OCI-LY1 (cell line): Measurements from ENCODE around the gene SHMT2.

Source experiments
- H2AFZ ChIP-seq: fragments of 200-600 bp; sonication (generic), shearing (Covaris generic); 2 replicates; pipeline ENCODE4 v1.6.0; 2014; ENCODE audit warnings: antibody characterized with exemption, mild to moderate bottlenecking, low read length
- H3F3A ChIP-seq: fragments of 200-600 bp; sonication (generic), shearing (Covaris generic); 2 replicates; pipeline ENCODE4 v1.6.0; 2014; ENCODE audit warnings: mild to moderate bottlenecking, antibody characterized with exemption, low read length, moderate library complexity; ENCODE audit not compliant: insufficient read depth
- H3K27ac ChIP-seq: fragments of 200-600 bp; sonication (generic); 2 replicates; pipeline ENCODE4 v1.5.1; 2014; ENCODE audit warnings: low read length, mixed run types, mild to moderate bottlenecking, low read depth; ENCODE audit not compliant: poor library complexity, severe bottlenecking
- H3K27me3 ChIP-seq: fragments of 200-600 bp; sonication (generic); 2 replicates; pipeline ENCODE4 v1.6.0; 2014; ENCODE audit warnings: antibody characterized with exemption, mild to moderate bottlenecking, low read length, moderate library complexity; ENCODE audit not compliant: insufficient read depth
- H3K36me3 ChIP-seq: fragments of 200-600 bp; sonication (generic); 2 replicates; pipeline ENCODE4 v1.6.1; 2014; ENCODE audit warnings: mild to moderate bottlenecking, antibody characterized with exemption, low read length, moderate library complexity, mixed read lengths; ENCODE audit not compliant: insufficient read depth
- H3K4me1 ChIP-seq: fragments of 200-600 bp; sonication (generic); 2 replicates; pipeline ENCODE4 v1.5.1; 2014; ENCODE audit warnings: mild to moderate bottlenecking, low read length, moderate library complexity; ENCODE audit not compliant: insufficient read depth, severe bottlenecking
- H3K4me2 ChIP-seq: fragments of 200-600 bp; sonication (generic), shearing (Covaris generic); 2 replicates; pipeline ENCODE4 v1.6.1; 2014; ENCODE audit warnings: low read length
- H3K4me3 ChIP-seq: fragments of 200-600 bp; sonication (generic); 2 replicates; pipeline ENCODE4 v1.5.1; 2014; ENCODE audit warnings: low read length, low read depth, mild to moderate bottlenecking, mixed read lengths; ENCODE audit not compliant: poor library complexity, severe bottlenecking
- H3K79me2 ChIP-seq: fragments of 200-600 bp; shearing (Covaris generic); 2 replicates; pipeline ENCODE4 v1.6.1; 2016; ENCODE audit warnings: mixed run types, low read length, mixed read lengths; ENCODE audit not compliant: insufficient read depth
- H3K9ac ChIP-seq: fragments of 200-600 bp; sonication (generic), shearing (Covaris generic); 2 replicates; pipeline ENCODE4 v1.6.1; 2014; ENCODE audit warnings: mild to moderate bottlenecking, low read length, mixed read lengths
- H3K9me2 ChIP-seq: fragments of 200-600 bp; sonication (generic), shearing (Covaris generic); 2 replicates; pipeline ENCODE4 v1.6.1; 2014; ENCODE audit warnings: low read depth, mild to moderate bottlenecking, low read length, mixed read lengths
- H3K9me3 ChIP-seq: fragments of 200-600 bp; shearing (Covaris generic); 2 replicates; pipeline ENCODE4 v1.6.1; 2014; ENCODE audit warnings: low read length, mixed read lengths
- H4K20me1 ChIP-seq: fragments of 200-600 bp; sonication (generic), shearing (Covaris generic); 2 replicates; pipeline ENCODE4 v1.6.0; 2016; ENCODE audit warnings: mild to moderate bottlenecking, low read length; ENCODE audit not compliant: insufficient read depth
- EZH2 ChIP-seq: fragments of 200-600 bp; sonication (generic), shearing (Covaris generic); IDR thresholded peaks from 2 replicates; pipeline ENCODE4 v1.8.0; 2017; ENCODE audit warnings: borderline replicate concordance, mixed run types, mild to moderate bottlenecking, antibody characterized with exemption, low read length, moderate library complexity, mixed read lengths
- TF ChIP-seq, protein P1 (sequence below): fragments of 200-600 bp; sonication (generic), shearing (Covaris generic); IDR thresholded peaks from 2 replicates; pipeline ENCODE4 v1.5.1; 2017; ENCODE audit warnings: mild to moderate bottlenecking, antibody characterized with exemption, low read length, moderate library complexity, mixed read lengths

SHMT2 gene

DNA sequence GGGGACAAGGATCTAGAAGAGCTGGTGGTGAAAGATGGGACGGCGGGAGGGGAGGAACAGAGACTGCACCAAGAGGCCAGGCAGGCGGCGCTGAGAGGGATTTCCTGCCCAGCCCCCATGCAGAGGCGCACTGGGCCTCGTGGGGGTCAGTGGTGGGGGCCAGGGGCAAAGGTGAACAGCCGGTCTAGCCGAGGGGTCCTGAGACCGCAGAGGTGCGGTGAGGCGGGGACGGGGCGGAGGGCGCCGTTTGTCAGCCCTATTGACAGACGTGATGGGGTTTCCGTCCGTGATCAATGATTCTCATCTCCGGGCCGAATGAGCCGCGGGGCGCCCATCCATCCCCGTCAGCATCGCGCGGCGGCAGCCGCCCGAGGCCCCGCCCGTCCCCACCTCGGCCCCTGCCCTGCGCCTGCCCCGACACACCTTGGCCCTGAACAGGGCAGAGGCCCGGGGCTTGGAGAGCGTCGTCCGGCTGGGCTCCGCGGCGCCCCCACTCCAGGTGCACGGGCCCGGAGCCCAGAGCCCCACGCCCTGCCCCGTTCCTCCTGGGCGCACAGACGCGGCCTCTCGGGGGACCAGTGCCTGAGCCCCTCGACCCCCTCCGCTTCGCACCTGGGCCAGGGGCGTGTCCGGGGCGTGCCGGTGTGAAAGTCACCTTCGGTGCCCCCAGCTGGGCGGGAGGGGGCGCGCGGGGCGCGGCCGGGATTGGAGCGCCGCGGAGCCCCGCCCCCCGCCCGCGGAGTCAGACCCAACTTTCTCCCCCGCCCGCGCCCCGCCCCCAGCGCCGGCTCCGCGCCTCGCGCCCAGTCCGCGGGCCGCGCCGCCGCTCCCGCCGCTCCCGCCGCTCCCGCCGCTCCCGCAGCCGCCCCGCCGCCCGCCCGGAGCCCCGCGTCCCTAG is 13.2 kb upstream of the SHMT2 start, which contains the start of gene NXPH4:
Gene NXPH4 (plus strand): TSS at position 781 of the 898 bp plus-strand sequence. CDS start 176 bp downstream, outside the sequence.
- Histone ChIP-seq H3K4me1 (peaks cover 80% of the 10 kb centered on the region), H3F3A (no peaks in the 10 kb centered on the region), H3K27ac (peak within 1 kb of the TSS; percentile 63), H2AFZ (no peak within 1 kb of the TSS), H3K4me2 (peak within 1 kb of the TSS; percentile 90), H3K9ac (peak within 1 kb of the TSS; percentile 80), H3K9me3 (no peaks in the 10 kb centered on the region), H3K9me2 (no peaks in the 10 kb centered on the region), H3K4me3 (peak within 1 kb of the TSS; percentile 73), H3K79me2 (no peaks in the 10 kb centered on the region), H3K27me3 (peaks cover 4% of the 10 kb centered on the region; the same call in 1 of the 2 replicates), H3K36me3 (no peaks in the 10 kb centered on the region), H4K20me1 (no peaks in the 10 kb centered on the region)
- no peak for TF ChIP-seq EZH2
- TF ChIP-seq, protein P1, sequence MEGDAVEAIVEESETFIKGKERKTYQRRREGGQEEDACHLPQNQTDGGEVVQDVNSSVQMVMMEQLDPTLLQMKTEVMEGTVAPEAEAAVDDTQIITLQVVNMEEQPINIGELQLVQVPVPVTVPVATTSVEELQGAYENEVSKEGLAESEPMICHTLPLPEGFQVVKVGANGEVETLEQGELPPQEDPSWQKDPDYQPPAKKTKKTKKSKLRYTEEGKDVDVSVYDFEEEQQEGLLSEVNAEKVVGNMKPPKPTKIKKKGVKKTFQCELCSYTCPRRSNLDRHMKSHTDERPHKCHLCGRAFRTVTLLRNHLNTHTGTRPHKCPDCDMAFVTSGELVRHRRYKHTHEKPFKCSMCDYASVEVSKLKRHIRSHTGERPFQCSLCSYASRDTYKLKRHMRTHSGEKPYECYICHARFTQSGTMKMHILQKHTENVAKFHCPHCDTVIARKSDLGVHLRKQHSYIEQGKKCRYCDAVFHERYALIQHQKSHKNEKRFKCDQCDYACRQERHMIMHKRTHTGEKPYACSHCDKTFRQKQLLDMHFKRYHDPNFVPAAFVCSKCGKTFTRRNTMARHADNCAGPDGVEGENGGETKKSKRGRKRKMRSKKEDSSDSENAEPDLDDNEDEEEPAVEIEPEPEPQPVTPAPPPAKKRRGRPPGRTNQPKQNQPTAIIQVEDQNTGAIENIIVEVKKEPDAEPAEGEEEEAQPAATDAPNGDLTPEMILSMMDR, result no peak

DNA sequence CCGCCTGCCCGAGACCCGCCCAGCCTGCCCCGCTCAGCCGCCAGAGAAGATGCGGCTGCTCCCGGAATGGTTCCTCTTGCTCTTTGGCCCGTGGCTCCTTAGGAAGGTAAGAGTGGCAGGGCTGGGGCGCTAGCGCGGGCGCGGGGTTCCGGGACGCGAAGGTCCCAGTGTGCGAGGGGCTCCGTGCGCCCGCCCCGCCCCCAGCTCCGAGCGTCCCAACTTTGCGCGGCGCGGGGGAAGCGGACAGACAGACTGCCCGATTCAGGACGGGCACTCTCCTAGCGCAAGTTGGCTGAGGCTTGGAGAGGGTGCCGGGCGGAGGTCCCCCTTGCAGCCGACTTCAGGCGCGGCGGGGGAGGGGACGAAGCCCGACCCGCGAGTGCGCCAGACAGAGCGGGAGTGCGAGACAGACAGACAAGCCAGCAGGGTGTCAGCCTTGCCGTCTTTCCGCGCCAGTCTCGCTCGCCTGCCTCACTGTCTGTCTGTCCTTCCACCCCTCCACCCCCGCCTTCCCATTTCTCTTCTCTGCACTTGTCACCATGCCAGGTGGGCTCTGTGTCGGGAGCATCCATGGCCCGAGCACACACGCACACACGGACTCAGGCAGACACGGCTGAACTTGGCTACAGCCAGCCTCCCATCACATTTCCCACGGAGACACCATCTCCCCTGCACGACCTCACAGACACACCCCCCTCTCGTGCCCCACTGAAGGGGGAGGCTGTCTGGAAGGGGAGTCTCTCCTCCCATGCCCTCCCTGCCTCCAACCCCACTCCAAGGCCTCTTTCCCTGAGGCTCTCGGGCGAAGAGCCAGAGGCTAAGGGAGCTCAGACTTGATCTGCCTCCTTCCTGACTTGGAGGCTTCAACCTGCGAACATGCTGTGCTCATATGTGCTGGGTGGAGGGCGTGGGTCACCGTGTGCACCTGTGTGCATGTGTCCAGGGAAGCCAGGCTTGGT is 12.3 kb upstream of the SHMT2 start:
- Histone ChIP-seq H3K4me3 (peak overlapping the region; percentile 73), H3K9me3 (no peaks in the 10 kb centered on the region), H3K27me3 (peaks cover 4% of the 10 kb centered on the region; the same call in 1 of the 2 replicates), H3K9me2 (no peaks in the 10 kb centered on the region), H3K79me2 (no peaks in the 10 kb centered on the region), H3K4me1 (peaks cover 75% of the 10 kb centered on the region), H3K27ac (peak overlapping the region; percentile 6), H3K36me3 (no peaks in the 10 kb centered on the region), H3K9ac (peak overlapping the region; percentile 80), H4K20me1 (no peaks in the 10 kb centered on the region), H3K4me2 (peak overlapping the region; percentile 90), H2AFZ (no peak overlapping the region), H3F3A (no peaks in the 10 kb centered on the region)
- TF ChIP-seq EZH2, result no peak
- TF ChIP-seq, protein P1, result no peak

DNA sequence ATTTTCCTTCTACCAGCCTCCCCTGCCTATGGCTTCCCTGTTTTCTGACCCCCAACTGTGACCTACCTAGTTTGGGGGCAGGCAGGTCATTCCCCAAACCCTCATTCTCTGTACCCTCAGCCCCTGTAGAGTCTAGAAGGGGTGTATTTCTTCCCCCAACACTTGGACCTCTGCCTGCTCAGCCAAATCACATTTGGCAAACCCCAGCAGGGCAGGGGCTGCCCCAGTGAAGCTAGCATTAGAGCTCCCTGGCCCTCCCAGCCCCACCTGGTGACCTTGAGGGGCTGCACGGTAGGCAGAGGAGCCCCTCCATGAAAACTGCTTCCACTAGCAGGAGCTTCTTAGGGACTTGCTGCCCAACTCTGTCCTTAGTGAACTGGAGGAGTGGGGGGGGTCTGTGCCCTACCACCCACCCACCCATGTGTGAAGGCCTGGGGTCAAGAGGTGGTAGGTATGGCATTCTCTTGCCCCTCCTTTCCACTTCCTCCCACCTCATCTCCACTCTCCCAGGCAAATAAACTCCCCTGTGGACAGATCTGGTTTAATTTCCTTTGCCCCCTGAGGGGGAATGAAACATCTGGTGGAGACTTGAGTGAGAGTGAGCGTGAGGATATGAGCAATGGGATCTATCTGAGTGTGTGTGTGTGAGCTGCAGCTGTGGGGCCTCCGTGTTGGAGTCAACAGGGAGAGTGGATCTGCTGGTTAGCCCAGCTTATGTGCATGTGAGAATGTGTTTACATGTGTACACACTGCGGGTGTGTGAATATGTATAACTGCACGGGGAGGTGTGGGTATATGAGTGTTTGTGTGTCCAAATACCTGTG is 11.3 kb upstream of the SHMT2 start:
- Histone ChIP-seq H4K20me1 (no peaks in the 10 kb centered on the region), H3K4me3 (peak overlapping the region; percentile 73), H3K79me2 (no peaks in the 10 kb centered on the region), H3K4me2 (peak overlapping the region; percentile 90), H3K4me1 (peaks cover 72% of the 10 kb centered on the region), H2AFZ (no peak overlapping the region), H3F3A (no peaks in the 10 kb centered on the region), H3K9me2 (no peaks in the 10 kb centered on the region), H3K9ac (peak overlapping the region; percentile 80; the same call in 1 of the 2 replicates), H3K27me3 (peaks cover 4% of the 10 kb centered on the region; the same call in 1 of the 2 replicates), H3K27ac (no peak overlapping the region), H3K9me3 (no peaks in the 10 kb centered on the region), H3K36me3 (no peaks in the 10 kb centered on the region)
- TF ChIP-seq, protein P1, result no peak
- TF ChIP-seq EZH2, result no peak
